Measurements from ENCODE around the gene OTOP2. TPM values are rescaled to one million over a fixed set of nuclear protein-coding genes. Genes with fewer than 3 reads are reported as not detected.

OTOP2 gene
- total and polyA plus RNA-seq, 9 of the 15 experiments (the other 6 are each of a cell fraction or from before 2014, with no cell fraction given), result 0.04 to 0.36 (median 0.14) TPM; not detected in 1

- TF ChIP-seq MGA (IDR thresholded peaks at IDR 0.05), result no peak
- TF ChIP-seq CREB1 (IDR thresholded peaks at IDR 0.05), result no peak
- no peak for TF ChIP-seq CREB1 (CRISPR knock-in tag; IDR thresholded peaks at IDR 0.05)
Observed at GRCh38 chr17:74881073-74881472, 43.0 kb upstream of the OTOP2 start (continued).
